HAP-1 (cell line): ENCODE results near the gene HRG.
"Not testable (repeated sequence)": the region's sequence is repeated elsewhere in the genome, so short reads cannot be mapped to it uniquely, and the experiment has no call there.

Experiments used
- DNase-seq, 2 experiments: peaks; one replicate each; pipeline ENCODE4 v3.0.0-alpha.2; 2016 to 2020; ENCODE audit warnings: low spot score in 2 of 2
- H3K27me3 ChIP-seq: fragments of 250-450 bp; sonication (Bioruptor Pico); 2 replicates; pipeline ENCODE4 v1.5.1; 2020; ENCODE audit warnings: low read depth, mild to moderate bottlenecking, moderate library complexity
- H3K36me3 ChIP-seq: fragments of 250-450 bp; sonication (Bioruptor Pico); replicated peaks from 2 replicates; pipeline ENCODE4 v1.5.1; 2020; ENCODE audit warnings: mild to moderate bottlenecking
- H3K4me1 ChIP-seq: fragments of 250-450 bp; sonication (Bioruptor Pico); 2 replicates; pipeline ENCODE4 v1.5.1; 2020; ENCODE audit warnings: mild to moderate bottlenecking
- H3K4me3 ChIP-seq: fragments of 250-450 bp; sonication (Bioruptor Pico); 2 replicates; pipeline ENCODE4 v1.5.1; 2020; ENCODE audit warnings: mild to moderate bottlenecking, moderate library complexity
- H3K9me3 ChIP-seq: fragments of 250-450 bp; sonication (Bioruptor Pico); 2 replicates; pipeline ENCODE4 v1.5.1; 2020; ENCODE audit warnings: mild to moderate bottlenecking, moderate library complexity
- in situ Hi-C: fragments of 300-500 bp; cut with MboI; formaldehyde crosslinking; loops from 3 replicates; pipeline ENCODE4 v1.14.3; 2020; ENCODE audit warnings: low sequenced_read_pairs, inconsistent platforms, mixed read lengths

The HRG gene

DNA sequence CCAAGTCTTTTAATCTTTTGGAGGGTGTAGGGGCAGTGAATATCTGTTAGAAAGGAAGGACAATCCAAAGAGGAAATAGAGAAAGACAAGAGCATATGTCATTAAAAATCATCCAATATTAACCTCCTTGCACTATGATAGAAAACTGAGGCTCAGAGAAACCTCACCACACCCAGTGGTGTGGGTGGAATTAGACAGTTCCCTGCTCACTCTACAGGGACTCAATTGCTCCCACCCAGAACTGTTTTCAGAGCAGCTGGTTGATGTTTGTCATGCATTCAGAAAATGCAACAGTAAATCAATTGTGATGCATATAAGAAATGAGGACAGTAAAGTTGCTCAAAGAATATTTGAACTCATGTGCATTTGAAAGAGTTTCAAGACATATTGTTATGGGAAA, 36.6 kb downstream of the HRG start:
- H3K27me3 ChIP-seq, H3K4me3 ChIP-seq, H3K36me3 ChIP-seq, H3K9me3 ChIP-seq, in situ Hi-C loops: not testable (repeated sequence)
- H3K4me1 ChIP-seq: peaks cover 12% of the 10 kb centered on the region
- DNase-seq: peak; percentile 55 to 75

- H3K36me3 ChIP-seq: no peaks in the 10 kb centered on the region
- DNase-seq: no peak
- H3K9me3 ChIP-seq: no peaks in the 10 kb centered on the region
- H3K4me3 ChIP-seq: no peak overlapping the region
- H3K27me3 ChIP-seq: no peaks in the 10 kb centered on the region
- in situ Hi-C loops: no loop called here
- peaks cover 12% of the 10 kb centered on the region for H3K4me1 ChIP-seq
These were observed 40.3 kb downstream of the HRG start for GRCh38 chr3:186705882-186706780.

DNA sequence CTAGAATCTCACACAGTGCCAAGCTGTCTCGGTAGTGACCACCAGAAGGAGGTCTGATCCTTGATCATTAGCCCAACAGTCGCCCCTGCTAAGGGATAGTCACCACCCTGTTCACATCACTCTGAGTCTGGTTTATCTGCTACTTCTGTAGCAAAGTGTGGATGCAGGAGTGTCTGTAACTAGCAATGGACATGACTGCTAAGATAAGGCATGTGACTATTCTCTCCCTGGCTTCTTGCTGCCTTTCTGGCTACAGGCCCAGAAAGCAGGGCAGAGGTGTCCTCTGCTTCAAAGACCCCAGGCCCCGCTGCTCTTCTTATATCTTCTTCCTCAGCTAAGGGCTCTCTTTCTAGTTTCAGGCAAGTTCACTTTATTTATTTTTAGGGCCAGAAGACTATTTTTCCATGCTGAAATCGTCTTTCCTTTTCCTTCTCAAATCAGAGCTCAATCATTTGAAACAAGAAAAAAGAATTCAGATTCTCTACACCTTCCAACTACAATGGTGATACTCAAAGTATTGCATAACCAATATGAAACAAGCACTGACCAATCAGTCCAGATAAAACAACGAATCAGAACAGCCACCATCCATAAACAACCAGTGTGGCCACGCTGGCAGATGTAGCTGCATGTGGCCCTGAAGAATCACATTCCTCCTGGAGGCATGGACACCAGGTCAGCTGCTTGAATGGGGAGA, 43.3 kb downstream of the HRG start:
- Histone ChIP-seq H3K36me3 (no peaks in the 10 kb centered on the region), H3K27me3 (no peaks in the 10 kb centered on the region), H3K4me1 (no peaks in the 10 kb centered on the region), H3K4me3 (no peak overlapping the region), H3K9me3 (no peaks in the 10 kb centered on the region)
- DNase-seq: no peak
- in situ Hi-C loops: no loop called here

- H3K36me3 ChIP-seq, H3K27me3 ChIP-seq, DNase-seq, in situ Hi-C loops, H3K4me1 ChIP-seq, H3K4me3 ChIP-seq, H3K9me3 ChIP-seq: not testable (repeated sequence)
These were observed 44.9 kb downstream of the HRG start for GRCh38 chr3:186710694-186711093.

GRCh38 chr3:186713499-186713898, 47.7 kb downstream of the HRG start:
- Histone ChIP-seq H3K9me3 (no peaks in the 10 kb centered on the region), H3K27me3 (no peaks in the 10 kb centered on the region), H3K4me3 (no peak overlapping the region), H3K36me3 (no peaks in the 10 kb centered on the region), H3K4me1 (no peaks in the 10 kb centered on the region)
- no peak for DNase-seq
- in situ Hi-C loops: no loop called here

GRCh38 chr3:186717039-186717457, 51.2 kb downstream of the HRG start, which contains the start of gene KNG1:
KNG1 (plus strand) TSS chr3:186717359; CDS start chr3:186717543, 184 bp downstream.
- Histone ChIP-seq H3K27me3 (no peaks in the 10 kb centered on the region), H3K4me3 (no peak within 1 kb of the TSS), H3K9me3 (no peaks in the 10 kb centered on the region), H3K36me3 (no peaks in the 10 kb centered on the region), H3K4me1 (no peaks in the 10 kb centered on the region)
- in situ Hi-C loops: no loop called here
- no peak for DNase-seq

DNA sequence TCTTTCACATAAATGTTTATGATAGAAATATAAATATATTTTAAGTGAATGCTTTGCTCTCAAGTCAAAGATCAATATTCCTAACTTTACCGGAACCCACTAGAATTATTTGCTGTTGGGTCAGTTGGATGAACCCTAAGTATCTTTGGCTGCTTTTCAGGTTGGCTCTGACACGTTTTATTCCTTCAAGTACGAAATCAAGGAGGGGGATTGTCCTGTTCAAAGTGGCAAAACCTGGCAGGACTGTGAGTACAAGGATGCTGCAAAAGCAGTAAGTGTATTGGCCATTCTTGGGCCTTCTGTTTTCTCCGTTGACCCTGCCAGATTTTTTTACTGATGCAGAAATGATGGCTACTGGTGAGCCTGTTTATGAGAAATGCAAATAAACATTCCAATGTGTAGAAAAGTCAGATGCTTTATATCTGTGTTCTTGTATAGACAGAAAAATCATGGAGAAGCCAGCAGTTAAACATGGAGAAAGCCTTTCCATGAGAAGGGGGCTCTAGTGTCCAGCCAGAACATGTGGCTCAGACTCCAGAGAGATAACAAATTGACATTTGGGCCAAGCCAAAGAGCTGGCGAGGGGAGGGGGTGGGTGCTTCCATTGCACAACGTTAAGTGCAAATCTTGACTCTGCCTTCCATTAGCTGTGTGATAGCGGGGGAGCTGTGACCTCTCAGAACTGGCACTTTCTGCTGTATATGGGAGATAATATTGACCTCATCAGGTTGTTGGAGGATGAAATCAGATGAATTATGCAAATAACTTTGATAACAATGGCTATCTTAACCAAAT, 54.3 kb downstream of the HRG start:
- no peaks in the 10 kb centered on the region for H3K27me3 ChIP-seq
- no peaks in the 10 kb centered on the region for H3K4me1 ChIP-seq
- no peak for DNase-seq
- H3K36me3 ChIP-seq: no peaks in the 10 kb centered on the region
- in situ Hi-C loops: no loop called here
- H3K4me3 ChIP-seq: no peak overlapping the region
- H3K9me3 ChIP-seq: no peaks in the 10 kb centered on the region

DNA sequence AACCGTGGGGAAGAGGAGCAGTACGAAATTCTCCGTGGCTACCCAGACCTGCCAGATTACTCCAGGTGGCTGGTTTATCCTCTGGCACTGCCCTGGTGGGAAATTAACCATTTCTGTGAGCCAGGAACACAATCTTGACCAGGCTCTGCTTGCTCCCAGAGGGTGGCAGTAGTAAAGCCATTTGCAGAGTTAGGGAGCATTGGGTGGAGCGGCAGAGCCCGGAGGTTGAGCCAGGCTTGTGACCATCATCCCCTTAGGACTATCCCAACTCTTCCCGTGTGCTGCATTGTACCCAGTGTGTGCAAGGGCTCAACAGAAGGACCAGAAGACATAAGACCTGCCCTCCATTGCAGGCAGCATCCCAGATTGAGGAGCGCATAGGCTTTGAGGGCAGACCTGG, 56.6 kb downstream of the HRG start:
- Histone ChIP-seq H3K4me1 (no peaks in the 10 kb centered on the region), H3K4me3 (no peak overlapping the region), H3K27me3 (no peaks in the 10 kb centered on the region), H3K36me3 (no peaks in the 10 kb centered on the region), H3K9me3 (no peaks in the 10 kb centered on the region)
- peak in 1 of 2 experiments; percentile 16 for DNase-seq
- in situ Hi-C loops: no loop called here

DNA sequence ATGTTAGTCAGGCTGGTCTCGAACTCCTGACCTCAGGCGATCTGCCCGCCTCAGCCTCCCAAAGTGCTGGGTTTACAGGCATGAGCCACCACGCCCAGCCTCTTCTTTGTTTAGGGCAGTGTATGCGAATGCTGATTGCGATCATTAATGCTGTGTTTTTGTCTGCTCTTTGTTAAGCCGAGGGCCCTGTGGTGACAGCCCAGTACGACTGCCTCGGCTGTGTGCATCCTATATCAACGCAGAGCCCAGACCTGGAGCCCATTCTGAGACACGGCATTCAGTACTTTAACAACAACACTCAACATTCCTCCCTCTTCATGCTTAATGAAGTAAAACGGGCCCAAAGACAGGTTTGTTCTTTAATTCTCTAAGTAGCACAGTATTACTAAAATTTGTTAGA, 59.1 kb downstream of the HRG start:
- Histone ChIP-seq H3K36me3 (no peaks in the 10 kb centered on the region), H3K4me1 (no peaks in the 10 kb centered on the region), H3K9me3 (no peaks in the 10 kb centered on the region), H3K4me3 (no peak overlapping the region), H3K27me3 (no peaks in the 10 kb centered on the region)
- in situ Hi-C loops: no loop called here
- peak in 1 of 2 experiments; percentile 10 for DNase-seq
